HG03060 (cell line): ENCODE measurements around the gene TCF7L2.

Experiments
- ATAC-seq: cut with Tn5 transposase; IDR thresholded peaks from one replicate; pipeline ENCODE4 v1.9.1; 2021; ENCODE audit warnings: low read depth, moderate number of reproducible peaks; ENCODE audit not compliant: unreplicated experiment

The TCF7L2 gene

DNA sequence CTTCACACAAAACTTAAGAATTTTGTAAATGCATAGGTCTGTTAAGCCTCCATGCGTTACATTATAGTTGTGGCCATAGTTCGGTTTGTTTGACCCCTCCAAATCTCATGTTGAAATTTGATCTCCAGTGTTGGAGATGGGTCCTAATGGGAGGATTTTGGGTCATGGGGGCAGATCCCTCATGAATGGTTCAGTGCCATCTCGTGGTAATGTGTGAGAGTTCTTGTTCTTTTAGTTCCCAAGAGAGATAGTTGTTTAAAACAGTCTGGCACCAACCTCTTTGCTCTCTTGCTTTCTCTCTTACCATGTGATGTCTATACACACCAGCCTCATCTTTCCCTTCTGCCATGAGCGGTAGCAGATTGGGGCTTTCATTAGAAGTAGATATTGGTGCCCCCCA lies 264.3 kb downstream of the TCF7L2 start:
- no peak for ATAC-seq

GRCh38 chr10:113216102-113216501 lies 266.1 kb downstream of the TCF7L2 start:
- ATAC-seq: no peak
